Psoas muscle (tissue), 8 donors: ENCODE measurements around the gene NTSR2. TPM values are rescaled to one million over a fixed set of nuclear protein-coding genes. Genes with fewer than 3 reads are reported as not detected.
A peak's percentile ranks its signal among the peaks of the same experiment; 100 is the strongest.

ENCODE experiments used
- ATAC-seq, 4 donors: fragments of 200-7000 bp; cut with Tn5 transposase; one replicate each; pipeline ENCODE4 v1.9.1; 2020; ENCODE audit warnings: moderate library complexity in 3 of 4, mild to moderate bottlenecking in 2 of 4
- DNase-seq, 2 donors: peaks; one replicate each; pipeline ENCODE4 v3.0.0-alpha.2; 2020
- H3K27ac ChIP-seq: fragments of 200-600 bp; one replicate; pipeline ENCODE4 v1.8.0; 2022
- H3K27me3 ChIP-seq, 3 donors: fragments of 200-600 bp in 1 of 3; one replicate each; pipeline versions ENCODE4 v1.6.1 to v1.8.0; 2013 to 2022; ENCODE audit warnings: low read length in 2 of 3, mild to moderate bottlenecking in 2 of 3, moderate library complexity in 1 of 3; ENCODE audit not compliant: insufficient read depth in 3 of 3
- H3K36me3 ChIP-seq, 2 donors: fragments of 200-600 bp in 1 of 2; one replicate each; pipeline versions ENCODE4 v1.6.1 to v1.8.0; 2013 to 2022; ENCODE audit warnings: low read depth in 1 of 2, mild to moderate bottlenecking in 1 of 2, moderate library complexity in 1 of 2; ENCODE audit not compliant: insufficient read depth in 1 of 2
- H3K4me1 ChIP-seq: fragments of 200-600 bp; one replicate; pipeline ENCODE4 v1.8.0; 2022
- H3K4me3 ChIP-seq: fragments of 200-600 bp; one replicate; pipeline ENCODE4 v1.8.0; 2022; ENCODE audit warnings: mild to moderate bottlenecking
- H3K9me3 ChIP-seq: fragments of 200-600 bp; one replicate; pipeline ENCODE4 v1.8.0; 2022
- CTCF ChIP-seq: fragments of 200-600 bp; IDR thresholded peaks from one replicate; pipeline ENCODE4 v1.8.0; 2022; ENCODE audit warnings: antibody characterized with exemption
- WGBS, 3 donors: extraction: QIAGEN DNeasy Blood & Tissue Kit; methylation state at CpG; one replicate each; pipeline versions ENCODE4 v1.1.6 to v1.1.7; 2013; 5-methylcytosine and 5-hydroxymethylcytosine counted together
- intact Hi-C, 2 donors: fragments of 100-400 bp; cut with DNase I; formaldehyde crosslinking; loops; one replicate each; pipeline versions ENCODE4 v1.11.0 to v1.14.2; 2022
- polyA plus RNA-seq, 3 donors: library from polyadenylated mRNA; stranded (reverse); fragments of 200-250 nt; gene quantifications; one replicate each; pipeline ENCODE4 v1.2.3, GENCODE V29; 2013
- total RNA-seq, 4 donors: library from RNA; stranded (reverse); fragmentation: NEBNext Ultra II Directional in 2 of 4; extraction: Animal tissue kit (Norgen Biotek cat#: 25700) in 2 of 4; gene quantifications; one replicate each; pipeline versions ENCODE4 v1.2.1 to v1.2.4, GENCODE V29; 2021 to 2023
- donor health status: healthy with polysubstance abuse.
- donor health status: DM: no; HTN: no; CAD: no; lungs with moderate emphysema.
- donor health status: Bipolar disorder and iron deficiency.
- donor health status: healthy.
- donor health status: DM: yes; HTN: yes; CAD: no.
- donor health status: DM: no; HTN: no; CAD: no.
- donor health status: DM: no; HTN: no; CAD: no.
- donor health status: DM: yes; HTN: yes; CAD: no.

The NTSR2 gene
- total and polyA plus RNA-seq, 7 donors = 0.18 to 0.97 (median 0.35) TPM; not detected in 1

GRCh38 chr2:11701751-11702301, 31.8 kb upstream of the NTSR2 start:
- H3K36me3 ChIP-seq = no peaks in the 10 kb centered on the region
- ATAC-seq (no peak), DNase-seq (no peak)
- H3K4me3 ChIP-seq = no peak overlapping the region
- H3K9me3 ChIP-seq = no peaks in the 10 kb centered on the region
- H3K4me1 ChIP-seq = peaks cover 33% of the 10 kb centered on the region
- TF ChIP-seq CTCF = no peak
- peak overlapping the region; percentile 51 for H3K27ac ChIP-seq
- 69 to 74% (median 74%) methylated on average over 14 of the region's 14 CpGs for WGBS, 3 donors
- H3K27me3 ChIP-seq = no peaks in the 10 kb centered on the region
- intact Hi-C loops = loop anchor here (2.0 to 5.0 kb wide), 2 partner anchors 35 to 37 kb away; no protein-coding TSS in a partner anchor

GRCh38 chr2:11701206-11701605, 31.2 kb upstream of the NTSR2 start:
- WGBS, 3 donors = 85 to 90% (median 90%) methylated on average over 5 of the region's 5 CpGs
- Histone ChIP-seq H3K27me3 (no peaks in the 10 kb centered on the region), H3K9me3 (no peaks in the 10 kb centered on the region), H3K4me3 (no peak overlapping the region), H3K36me3 (no peaks in the 10 kb centered on the region), H3K27ac (peak overlapping the region; percentile 51), H3K4me1 (peaks cover 39% of the 10 kb centered on the region)
- TF ChIP-seq CTCF = no peak
- DNase-seq (no peak), ATAC-seq (no peak)
- intact Hi-C loops = loop anchor here (2.0 to 5.0 kb wide), 2 partner anchors 36 to 38 kb away; no protein-coding TSS in a partner anchor

GRCh38 chr2:11699686-11700670, 30.0 kb upstream of the NTSR2 start:
- no peak for TF ChIP-seq CTCF
- Histone ChIP-seq H3K27ac (no peak overlapping the region), H3K4me3 (no peak overlapping the region), H3K4me1 (peaks cover 39% of the 10 kb centered on the region), H3K36me3 (no peaks in the 10 kb centered on the region), H3K9me3 (no peaks in the 10 kb centered on the region), H3K27me3 (no peaks in the 10 kb centered on the region)
- intact Hi-C loops = loop anchor here (2.0 to 5.0 kb wide), 3 partner anchors 37 to 47 kb away; partner anchors contain the start of gene LPIN1 (in 1 of the 2)
- DNase-seq (no peak), ATAC-seq (no peak)
- WGBS, 3 donors = 80 to 84% (median 80%) methylated on average over 9 of the region's 9 CpGs

- ATAC-seq = peak; percentile 82 to 85 (median 84)
- Histone ChIP-seq H3K4me3 (peak overlapping the region; percentile 35), H3K4me1 (peaks cover 34% of the 10 kb centered on the region), H3K27ac (peak overlapping the region; percentile 91), H3K36me3 (no peaks in the 10 kb centered on the region), H3K9me3 (no peaks in the 10 kb centered on the region), H3K27me3 (no peaks in the 10 kb centered on the region)
- TF ChIP-seq CTCF = peak; percentile 33
- peak; percentile 91 to 97 for DNase-seq
- 26 to 31% (median 29%) methylated on average over 24 of the region's 24 CpGs for WGBS, 3 donors
- intact Hi-C loops = loop anchor here in 1 of 2 donors (5.0 kb wide), 1 partner anchor 49 kb away; the partner anchor contains the start of gene LPIN1
Measured at GRCh38 chr2:11698009-11698922, 28.3 kb upstream of the NTSR2 start.
